ENCODE data around the gene CHIT1. TPM values are rescaled to one million over a fixed set of nuclear protein-coding genes. Genes with fewer than 3 reads are reported as not detected.

CHIT1 gene
- total and polyA plus RNA-seq, 9 of the 15 experiments (the other 6 are each of a cell fraction or from before 2014, with no cell fraction given), result not detected

- TF ChIP-seq ZNF551 (CRISPR knock-in tag; IDR thresholded peaks at IDR 0.05) (no peak), HIVEP1 (CRISPR knock-in tag; IDR thresholded peaks at IDR 0.05) (no peak), TCF7 (IDR thresholded peaks at IDR 0.05; ENCODE audit: borderline replicate concordance) (no peak), ATF7 (IDR thresholded peaks at IDR 0.05) (peak; percentile 27; the same call in 1 of the 2 replicates), ZNF778 (CRISPR knock-in tag; IDR thresholded peaks at IDR 0.05) (no peak), ZNF316 (IDR thresholded peaks at IDR 0.05) (peak; percentile 60), ZBTB43 (CRISPR knock-in tag; IDR thresholded peaks at IDR 0.05) (no peak), IFI16 (CRISPR knock-in tag; IDR thresholded peaks at IDR 0.05) (no peak), REST (IDR thresholded peaks at IDR 0.05; ENCODE audit: borderline replicate concordance) (peak; percentile 83), REST (CRISPR knock-in tag; IDR thresholded peaks at IDR 0.05; ENCODE audit: low read depth) (no peak), GTF3C2 (IDR thresholded peaks at IDR 0.05; ENCODE audit: borderline replicate concordance, extremely low read depth, insufficient read length) (no peak), ERF (CRISPR knock-in tag; IDR thresholded peaks at IDR 0.05) (no peak), RAD21 (CRISPR knock-in tag; conservative IDR thresholded peaks at IDR 0.05 in 1 of 2, IDR thresholded peaks at IDR 0.05 in 1 of 2) (peak; percentile 91 to 95), ETV1 (tag; conservative IDR thresholded peaks at IDR 0.05; ENCODE audit: low read depth) (peak; percentile 74), TCF7L2 (IDR thresholded peaks at IDR 0.05; ENCODE audit: low read depth, low read length) (no peak), ARNT (IDR thresholded peaks at IDR 0.05) (0 out of 4 replicates have a peak, but pooled peaks of 1 of the 2 experiments have one; percentile 43)
Observed at GRCh38 chr1:203268901-203269653, 39.6 kb upstream of the CHIT1 start (continued).
